IMR-90 (cell line): ENCODE data around the gene AGBL1. TPM values are rescaled to one million over a fixed set of nuclear protein-coding genes. Genes with fewer than 3 reads are reported as not detected.

Source experiments
- ATAC-seq: fragments of 200-7000 bp; cut with Tn5 transposase; 2 replicates; pipeline ENCODE4 v1.9.1; 2020; ENCODE audit warnings: low read depth, mild to moderate bottlenecking, moderate library complexity
- BruUV-seq: library from RNA; stranded (reverse); fragments of 400-500 nt; replicated peaks from 2 replicates; lab custom pipeline; 2021; lab: Mats Ljungman, UMichigan
- CTCF ChIA-PET: fragments of 300-600 bp; formaldehyde crosslinking; extraction: SDS; loops from one replicate; lab custom pipeline; 2021; ENCODE audit warnings: antibody characterized with exemption; lab: Yijun Ruan, JAX
- POLR2A ChIA-PET: fragments of 300-600 bp; sonication (Branson Sonifier 250); formaldehyde crosslinking; loops from one replicate; lab custom pipeline; 2022; ENCODE audit warnings: antibody characterized with exemption; ENCODE audit not compliant: unreplicated experiment; lab: Charles Lee
- DNase-seq: peaks from one replicate; pipeline ENCODE4 v3.0.0; 2013
- H2AFZ ChIP-seq: replicated peaks from 2 replicates; pipeline ENCODE3; 2013; ENCODE audit warnings: low read length, mild to moderate bottlenecking; ENCODE audit not compliant: poor library complexity
- H2AK5ac ChIP-seq: 2 replicates; pipeline ENCODE4 v1.6.1; 2013; ENCODE audit warnings: low read depth, low read length, inconsistent platforms
- H2AK9ac ChIP-seq: replicated peaks from 2 replicates; pipeline ENCODE3; 2013; ENCODE audit warnings: mild to moderate bottlenecking, low read depth, low read length, moderate library complexity; ENCODE audit not compliant: poor library complexity
- H2BK120ac ChIP-seq: 2 replicates; pipeline ENCODE4 v1.6.1; 2013; ENCODE audit warnings: low read depth, low read length, inconsistent platforms
- H2BK15ac ChIP-seq: 3 replicates; pipeline ENCODE4 v1.6.1; 2013; ENCODE audit warnings: low read depth, low read length, inconsistent platforms
- H2BK20ac ChIP-seq: 2 replicates; pipeline ENCODE4 v1.6.1; 2013; ENCODE audit warnings: low read depth, mild to moderate bottlenecking, inconsistent platforms, low read length, moderate library complexity
- H2BK5ac ChIP-seq: 2 replicates; pipeline ENCODE4 v1.6.1; 2013; ENCODE audit warnings: mild to moderate bottlenecking, low read depth, low read length, inconsistent platforms; ENCODE audit not compliant: poor library complexity, severe bottlenecking
- H3K14ac ChIP-seq: replicated peaks from 2 replicates; pipeline ENCODE4 v1.6.1; 2013; ENCODE audit warnings: low read depth, low read length, inconsistent platforms
- H3K18ac ChIP-seq: 2 replicates; pipeline ENCODE4 v1.6.1; 2013; ENCODE audit warnings: low read depth, low read length, control low read depth
- H3K23ac ChIP-seq: 2 replicates; pipeline ENCODE4 v1.6.1; 2013; ENCODE audit warnings: low read depth, low read length, inconsistent platforms
- H3K27ac ChIP-seq: 2 replicates; pipeline ENCODE4 v1.5.1; 2013; ENCODE audit warnings: mild to moderate bottlenecking, control low read depth, low read length; ENCODE audit not compliant: insufficient read depth
- H3K27me3 ChIP-seq: 2 replicates; pipeline ENCODE4 v1.6.1; 2013; ENCODE audit warnings: low read length; ENCODE audit not compliant: control insufficient read depth, insufficient read depth
- H3K36me3 ChIP-seq: 2 replicates; pipeline ENCODE4 v1.6.1; 2013; ENCODE audit warnings: low read length, mixed read lengths; ENCODE audit not compliant: control insufficient read depth, insufficient read depth
- H3K4ac ChIP-seq: 2 replicates; pipeline ENCODE4 v1.6.1; 2013; ENCODE audit warnings: low read depth, low read length, inconsistent platforms
- H3K4me1 ChIP-seq: 2 replicates; pipeline ENCODE4 v1.6.1; 2013; ENCODE audit warnings: low read length, mixed read lengths; ENCODE audit not compliant: control insufficient read depth, insufficient read depth
- H3K4me2 ChIP-seq: 2 replicates; pipeline ENCODE4 v1.6.1; 2013; ENCODE audit warnings: low read depth, mild to moderate bottlenecking, control low read depth, low read length, moderate library complexity
- H3K4me3 ChIP-seq: 2 replicates; pipeline ENCODE4 v1.5.1; 2013; ENCODE audit warnings: low read depth, mild to moderate bottlenecking, control low read depth, low read length, moderate library complexity; ENCODE audit not compliant: insufficient read depth
- H3K56ac ChIP-seq: 2 replicates; pipeline ENCODE4 v1.6.1; 2013; ENCODE audit warnings: low read length, inconsistent platforms; ENCODE audit not compliant: insufficient read depth; ENCODE audit errors: extremely low read depth
- H3K79me1 ChIP-seq, 2 experiments: 2 replicates each; pipeline ENCODE4 v1.6.1; 2013; ENCODE audit warnings: low read length in 2 of 2, inconsistent platforms in 1 of 2, low read depth in 1 of 2
- H3K9ac ChIP-seq: 2 replicates; pipeline ENCODE4 v1.6.1; 2013; ENCODE audit warnings: low read depth, low read length, control low read depth
- H3K9me1 ChIP-seq: 2 replicates; pipeline ENCODE4 v1.6.1; 2013; ENCODE audit warnings: low read length, inconsistent platforms; ENCODE audit not compliant: insufficient read depth
- H3K9me3 ChIP-seq: 2 replicates; pipeline ENCODE4 v1.6.1; 2013; ENCODE audit warnings: low read length; ENCODE audit not compliant: control insufficient read depth, insufficient read depth
- H4K20me1 ChIP-seq: 2 replicates; pipeline ENCODE4 v1.6.1; 2013; ENCODE audit warnings: low read length, inconsistent platforms; ENCODE audit not compliant: insufficient read depth
- H4K5ac ChIP-seq: 2 replicates; pipeline ENCODE4 v1.6.1; 2013; ENCODE audit warnings: mild to moderate bottlenecking, low read depth, low read length, control low read depth
- H4K8ac ChIP-seq, 2 experiments: 2 replicates each; pipeline ENCODE4 v1.6.1; 2013; ENCODE audit warnings: low read depth in 2 of 2, low read length in 2 of 2, control low read depth in 1 of 2, inconsistent platforms in 1 of 2
- H4K91ac ChIP-seq: 2 replicates; pipeline ENCODE4 v1.6.1; 2013; ENCODE audit warnings: low read depth, low read length, inconsistent platforms; ENCODE audit not compliant: insufficient read depth
- BHLHE40 ChIP-seq: fragments of 150-350 bp; IDR thresholded peaks from 2 replicates; pipeline ENCODE4 v1.6.1; 2016; ENCODE audit warnings: mild to moderate bottlenecking, low read depth, low read length
- CEBPB ChIP-seq: IDR thresholded peaks from 2 replicates; pipeline ENCODE4 v1.6.1; 2012; ENCODE audit warnings: low read depth, low read length, improper control_type of control experiment
- MAFK ChIP-seq: IDR thresholded peaks from 2 replicates; pipeline ENCODE4 v1.6.1; 2012; ENCODE audit warnings: low read depth, low read length, improper control_type of control experiment
- MAZ ChIP-seq: IDR thresholded peaks from 2 replicates; pipeline ENCODE4 v1.6.1; 2012; ENCODE audit warnings: low read depth, mild to moderate bottlenecking, low read length, improper control_type of control experiment, moderate library complexity, borderline replicate concordance
- NFE2L2 ChIP-seq: fragments of 150-350 bp; IDR thresholded peaks from 2 replicates; pipeline ENCODE4 v1.6.1; 2016; ENCODE audit warnings: low read depth, mild to moderate bottlenecking, low read length
- POLR2A ChIP-seq: IDR thresholded peaks from 2 replicates; pipeline ENCODE4 v1.6.1; 2012; ENCODE audit warnings: mild to moderate bottlenecking, low read depth, low read length
- RAD21 ChIP-seq: IDR thresholded peaks from 2 replicates; pipeline ENCODE4 v1.6.1; 2012; ENCODE audit warnings: low read length, improper control_type of control experiment
- RCOR1 ChIP-seq: IDR thresholded peaks from 2 replicates; pipeline ENCODE4 v1.6.1; 2012; ENCODE audit warnings: mild to moderate bottlenecking, low read length, improper control_type of control experiment; ENCODE audit not compliant: insufficient replicate concordance
- SMC3 ChIP-seq: fragments of 150-350 bp; IDR thresholded peaks from 2 replicates; pipeline ENCODE4 v1.6.1; 2016; ENCODE audit warnings: low read depth, mild to moderate bottlenecking, antibody characterized with exemption, low read length, moderate library complexity
- WGBS, 2 experiments: methylation state at CpG; one replicate each; pipeline versions ENCODE4 v1.1.5 to v1.1.7; 2013; ENCODE audit warnings: missing lambda C conversion rate in 2 of 2; ENCODE audit not compliant: insufficient read length in 1 of 2; ENCODE audit errors: extremely low coverage in 2 of 2; 5-methylcytosine and 5-hydroxymethylcytosine counted together
- dilution Hi-C: fragments of 300-500 bp; cut with HindIII; formaldehyde crosslinking; loops from one replicate; pipeline ENCODE4 v1.14.3; 2018; ENCODE audit warnings: low sequenced_read_pairs; ENCODE audit not compliant: unreplicated experiment
- in situ Hi-C: fragments of 300-500 bp; cut with MboI; formaldehyde crosslinking; loops from 3 replicates; pipeline ENCODE4 v1.14.3; 2019; ENCODE audit warnings: low sequenced_read_pairs, inconsistent platforms, mixed read lengths
- intact Hi-C: fragments of 100-400 bp; cut with micrococcal nuclease; formaldehyde crosslinking; loops from 2 replicates; pipeline ENCODE4 v1.10.0; 2022
- polyA plus RNA-seq, 3 experiments: library from polyadenylated mRNA; depleted of rRNA; stranded (reverse); fragments of >200 nt; gene quantifications; 2 replicates each; pipeline ENCODE4 v1.2.3, GENCODE V29; 2012; ENCODE audit warnings: low replicate concordance in 1 of 3
- total RNA-seq: library from RNA; depleted of rRNA; stranded (reverse); fragments of >200 nt; gene quantifications from 2 replicates; pipeline ENCODE4 v1.2.3, GENCODE V29; 2012
- TF ChIP-seq, protein P1 (sequence below): conservative IDR thresholded peaks from 2 replicates; pipeline ENCODE4 v1.5.1; 2012; ENCODE audit warnings: mild to moderate bottlenecking, low read depth, low read length, improper control_type of control experiment
- TF ChIP-seq, protein P2 (sequence below): fragments of 150-350 bp; IDR thresholded peaks from 2 replicates; pipeline ENCODE4 v1.6.1; 2017; ENCODE audit warnings: mild to moderate bottlenecking, antibody characterized with exemption, low read length, low read depth
- TF ChIP-seq, protein P3 (sequence below): fragments of 150-350 bp; IDR thresholded peaks from 2 replicates; pipeline ENCODE4 v1.6.1; 2016; ENCODE audit warnings: low read depth, mild to moderate bottlenecking, low read length, moderate library complexity, borderline replicate concordance

The AGBL1 gene
- total and polyA plus RNA-seq, 2 of the 4 experiments (the other 2 are of a cell fraction), result not detected

DNA sequence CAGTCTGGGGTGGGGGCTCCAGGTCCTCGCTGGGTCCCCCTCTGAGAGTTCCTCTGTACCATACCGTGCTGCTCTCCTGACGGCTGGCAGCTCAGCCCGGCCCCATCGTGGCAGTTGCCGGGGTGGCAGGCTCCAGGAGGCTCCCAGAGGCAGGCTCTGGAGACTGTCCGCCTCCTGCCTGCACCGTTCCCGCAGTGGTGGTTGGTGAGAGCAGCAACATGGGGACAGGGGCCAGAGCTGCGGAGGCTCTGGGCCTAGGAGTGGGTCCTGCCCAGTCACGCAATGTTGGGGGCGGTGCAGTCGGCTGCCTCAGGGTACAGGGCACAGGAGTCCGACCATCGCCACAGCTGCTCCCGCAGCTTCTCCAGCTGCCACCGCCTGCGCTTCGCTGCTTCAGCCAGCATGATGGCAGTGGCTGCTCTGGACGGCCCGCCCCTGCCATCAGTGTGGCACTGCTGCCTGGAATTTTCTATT, 492.7 kb downstream of the AGBL1 start:
- Histone ChIP-seq H2BK20ac (no peak overlapping the region), H3K79me1 (no peaks in the 10 kb centered on the region), H3K9me1 (no peaks in the 10 kb centered on the region), H3K9me3 (peaks cover 38% of the 10 kb centered on the region), H2AK5ac (no peak overlapping the region), H3K23ac (no peak overlapping the region), H4K8ac (no peak overlapping the region), H3K4me3 (no peak overlapping the region), H2BK15ac (no peak overlapping the region), H3K56ac (no peak overlapping the region), H3K9ac (no peak overlapping the region), H2AK9ac (no peak overlapping the region), H4K20me1 (no peaks in the 10 kb centered on the region), H3K4ac (no peak overlapping the region), H4K91ac (no peak overlapping the region), H3K18ac (no peak overlapping the region), H2BK5ac (no peak overlapping the region), H3K27me3 (no peaks in the 10 kb centered on the region), H2BK120ac (no peak overlapping the region), H3K14ac (no peak overlapping the region), H3K36me3 (no peaks in the 10 kb centered on the region), H4K5ac (no peak overlapping the region), H2AFZ (no peak overlapping the region), H3K27ac (no peak overlapping the region), H3K4me2 (no peak overlapping the region), H3K4me1 (no peaks in the 10 kb centered on the region)
- WGBS, 2 experiments, result 80% methylated on average over 3 of the region's 21 CpGs; no CpG with 5 or more reads in 1 of the 2 experiments
- POLR2A ChIA-PET, result no interaction called here
- no peak for DNase-seq
- no peak for TF ChIP-seq NFE2L2
- TF ChIP-seq, protein P1, sequence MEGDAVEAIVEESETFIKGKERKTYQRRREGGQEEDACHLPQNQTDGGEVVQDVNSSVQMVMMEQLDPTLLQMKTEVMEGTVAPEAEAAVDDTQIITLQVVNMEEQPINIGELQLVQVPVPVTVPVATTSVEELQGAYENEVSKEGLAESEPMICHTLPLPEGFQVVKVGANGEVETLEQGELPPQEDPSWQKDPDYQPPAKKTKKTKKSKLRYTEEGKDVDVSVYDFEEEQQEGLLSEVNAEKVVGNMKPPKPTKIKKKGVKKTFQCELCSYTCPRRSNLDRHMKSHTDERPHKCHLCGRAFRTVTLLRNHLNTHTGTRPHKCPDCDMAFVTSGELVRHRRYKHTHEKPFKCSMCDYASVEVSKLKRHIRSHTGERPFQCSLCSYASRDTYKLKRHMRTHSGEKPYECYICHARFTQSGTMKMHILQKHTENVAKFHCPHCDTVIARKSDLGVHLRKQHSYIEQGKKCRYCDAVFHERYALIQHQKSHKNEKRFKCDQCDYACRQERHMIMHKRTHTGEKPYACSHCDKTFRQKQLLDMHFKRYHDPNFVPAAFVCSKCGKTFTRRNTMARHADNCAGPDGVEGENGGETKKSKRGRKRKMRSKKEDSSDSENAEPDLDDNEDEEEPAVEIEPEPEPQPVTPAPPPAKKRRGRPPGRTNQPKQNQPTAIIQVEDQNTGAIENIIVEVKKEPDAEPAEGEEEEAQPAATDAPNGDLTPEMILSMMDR, result no peak
- TF ChIP-seq RCOR1, result no peak
- TF ChIP-seq BHLHE40, result no peak
- TF ChIP-seq SMC3, result no peak
- TF ChIP-seq CEBPB, result no peak
- no peak for TF ChIP-seq MAZ
- no peak for TF ChIP-seq RAD21
- TF ChIP-seq, protein P2, sequence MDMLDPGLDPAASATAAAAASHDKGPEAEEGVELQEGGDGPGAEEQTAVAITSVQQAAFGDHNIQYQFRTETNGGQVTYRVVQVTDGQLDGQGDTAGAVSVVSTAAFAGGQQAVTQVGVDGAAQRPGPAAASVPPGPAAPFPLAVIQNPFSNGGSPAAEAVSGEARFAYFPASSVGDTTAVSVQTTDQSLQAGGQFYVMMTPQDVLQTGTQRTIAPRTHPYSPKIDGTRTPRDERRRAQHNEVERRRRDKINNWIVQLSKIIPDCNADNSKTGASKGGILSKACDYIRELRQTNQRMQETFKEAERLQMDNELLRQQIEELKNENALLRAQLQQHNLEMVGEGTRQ, result no peak
- no peak for TF ChIP-seq MAFK
- TF ChIP-seq, protein P3, sequence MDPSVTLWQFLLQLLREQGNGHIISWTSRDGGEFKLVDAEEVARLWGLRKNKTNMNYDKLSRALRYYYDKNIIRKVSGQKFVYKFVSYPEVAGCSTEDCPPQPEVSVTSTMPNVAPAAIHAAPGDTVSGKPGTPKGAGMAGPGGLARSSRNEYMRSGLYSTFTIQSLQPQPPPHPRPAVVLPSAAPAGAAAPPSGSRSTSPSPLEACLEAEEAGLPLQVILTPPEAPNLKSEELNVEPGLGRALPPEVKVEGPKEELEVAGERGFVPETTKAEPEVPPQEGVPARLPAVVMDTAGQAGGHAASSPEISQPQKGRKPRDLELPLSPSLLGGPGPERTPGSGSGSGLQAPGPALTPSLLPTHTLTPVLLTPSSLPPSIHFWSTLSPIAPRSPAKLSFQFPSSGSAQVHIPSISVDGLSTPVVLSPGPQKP, result no peak
- no peak for TF ChIP-seq POLR2A
- in situ Hi-C loops, result no loop called here
- intact Hi-C loops, result no loop called here
- BruUV-seq, result no TSS peak
- CTCF ChIA-PET, result no interaction called here
- no peak for ATAC-seq
- dilution Hi-C loops, result no loop called here
